Right lobe of liver (tissue), 6 donors: Measurements from ENCODE around the gene TMC1. TPM values are rescaled to one million over a fixed set of nuclear protein-coding genes. Genes with fewer than 3 reads are reported as not detected.
A peak's percentile ranks its signal among the peaks of the same experiment; 100 is the strongest.

Source experiments
- ATAC-seq, 4 donors: fragments of 200-7000 bp; cut with Tn5 transposase; one replicate each; pipeline ENCODE4 v1.9.1; 2020; ENCODE audit warnings: mild to moderate bottlenecking in 4 of 4, moderate library complexity in 4 of 4
- DNase-seq, 3 donors: peaks; one replicate each; pipeline ENCODE4 v3.0.0-alpha.2; 2020
- H3K27ac ChIP-seq, 3 donors: fragments of 200-600 bp; one replicate each; pipeline ENCODE4 v1.8.0; 2022
- H3K27me3 ChIP-seq, 2 donors: fragments of 200-600 bp; one replicate each; pipeline ENCODE4 v1.8.0; 2022
- H3K36me3 ChIP-seq, 4 donors: fragments of 200-600 bp; sonication (generic) in 1 of 4; one replicate each; pipeline versions ENCODE4 v1.5.1 to v1.8.0; 2017 to 2022; ENCODE audit warnings: control low read depth in 1 of 4
- H3K4me1 ChIP-seq, 4 donors: fragments of 200-600 bp; sonication (generic) in 1 of 4; one replicate each; pipeline versions ENCODE4 v1.5.1 to v1.8.0; 2017 to 2022; ENCODE audit warnings: control low read depth in 1 of 4
- H3K4me3 ChIP-seq, 3 donors: fragments of 200-600 bp; one replicate each; pipeline ENCODE4 v1.8.0; 2022
- H3K9me3 ChIP-seq, 4 donors: fragments of 200-600 bp; sonication (generic) in 1 of 4; one replicate each; pipeline versions ENCODE4 v1.5.1 to v1.8.0; 2017 to 2022; ENCODE audit warnings: control low read depth in 1 of 4
- POLR2A ChIP-seq: fragments of 450-650 bp; IDR thresholded peaks from one replicate; pipeline ENCODE4 v1.6.1; 2017; ENCODE audit warnings: antibody characterized with exemption, mild to moderate bottlenecking
- WGBS: methylation state at CpG from one replicate; pipeline ENCODE4 v1.1.6; 2018; ENCODE audit warnings: low coverage, low lambda C conversion rate; ENCODE audit not compliant: insufficient coverage; ENCODE audit errors: missing lambda C conversion rate; 5-methylcytosine and 5-hydroxymethylcytosine counted together
- intact Hi-C, 2 donors: fragments of 100-400 bp; cut with DNase I; formaldehyde crosslinking; loops; one replicate each; pipeline versions ENCODE4 v1.11.2 to v1.14.1; 2022
- total RNA-seq, 6 experiments: library from RNA; depleted of rRNA in 2 of 6; stranded (reverse); fragments of >200 nt in 2 of 6; fragmentation: NEBNext Ultra II Directional in 3 of 6; extraction: Animal tissue kit (Norgen Biotek cat#: 25700) in 3 of 6; gene quantifications; one replicate each; pipeline versions ENCODE4 v1.1.0 to v1.2.4, GENCODE V29; 2016 to 2023
- TF ChIP-seq, protein P1 (sequence below), 4 donors: fragments of 200-600 bp in 3 of 4; fragments of 450-650 bp in 1 of 4; IDR thresholded peaks; one replicate each; pipeline versions ENCODE4 v1.5.1 to v1.8.0; 2016 to 2022; ENCODE audit warnings: antibody characterized with exemption in 4 of 4, mild to moderate bottlenecking in 2 of 4
- donor health status: DM: no; HTN: yes; CAD: no.
- donor health status: DM: no; HTN: no; CAD: no.
- donor health status: DM: no; HTN: no; CAD: no.
- donor health status: DM: no; HTN: yes; CAD: no.
- donor health status: DM: no; HTN: yes; CAD: no.

Gene TMC1
- total RNA-seq, 6 experiments from 2014 or later: 0.06 to 0.42 TPM; not detected in 4

- H3K27ac ChIP-seq: no peak overlapping the region
- no peak for TF ChIP-seq POLR2A
- TF ChIP-seq, protein P1, sequence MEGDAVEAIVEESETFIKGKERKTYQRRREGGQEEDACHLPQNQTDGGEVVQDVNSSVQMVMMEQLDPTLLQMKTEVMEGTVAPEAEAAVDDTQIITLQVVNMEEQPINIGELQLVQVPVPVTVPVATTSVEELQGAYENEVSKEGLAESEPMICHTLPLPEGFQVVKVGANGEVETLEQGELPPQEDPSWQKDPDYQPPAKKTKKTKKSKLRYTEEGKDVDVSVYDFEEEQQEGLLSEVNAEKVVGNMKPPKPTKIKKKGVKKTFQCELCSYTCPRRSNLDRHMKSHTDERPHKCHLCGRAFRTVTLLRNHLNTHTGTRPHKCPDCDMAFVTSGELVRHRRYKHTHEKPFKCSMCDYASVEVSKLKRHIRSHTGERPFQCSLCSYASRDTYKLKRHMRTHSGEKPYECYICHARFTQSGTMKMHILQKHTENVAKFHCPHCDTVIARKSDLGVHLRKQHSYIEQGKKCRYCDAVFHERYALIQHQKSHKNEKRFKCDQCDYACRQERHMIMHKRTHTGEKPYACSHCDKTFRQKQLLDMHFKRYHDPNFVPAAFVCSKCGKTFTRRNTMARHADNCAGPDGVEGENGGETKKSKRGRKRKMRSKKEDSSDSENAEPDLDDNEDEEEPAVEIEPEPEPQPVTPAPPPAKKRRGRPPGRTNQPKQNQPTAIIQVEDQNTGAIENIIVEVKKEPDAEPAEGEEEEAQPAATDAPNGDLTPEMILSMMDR (IDR thresholded peaks at IDR 0.05): peak in 1 of 4 donors; percentile 28
- ATAC-seq (no peak), DNase-seq (no peak)
- no peaks in the 10 kb centered on the region for H3K27me3 ChIP-seq
- H3K4me3 ChIP-seq: no peak overlapping the region
- intact Hi-C loops: no loop called here
- H3K4me1 ChIP-seq: no peaks in the 10 kb centered on the region
- 46% methylated on average over 1 of the region's 2 CpGs for WGBS
- no peaks in the 10 kb centered on the region for H3K36me3 ChIP-seq
- H3K9me3 ChIP-seq: no peaks in the 10 kb centered on the region
Measured at GRCh38 chr9:72807765-72808445, 286.5 kb downstream of the TMC1 start.

- no peaks in the 10 kb centered on the region for H3K27me3 ChIP-seq
- H3K36me3 ChIP-seq: no peaks in the 10 kb centered on the region
- TF ChIP-seq POLR2A: no peak
- TF ChIP-seq, protein P1 (IDR thresholded peaks at IDR 0.05): no peak
- 63% methylated on average over 2 of the region's 2 CpGs for WGBS
- DNase-seq (no peak), ATAC-seq (no peak)
- H3K4me1 ChIP-seq: no peaks in the 10 kb centered on the region
- H3K27ac ChIP-seq: no peak overlapping the region
- no peak overlapping the region for H3K4me3 ChIP-seq
- intact Hi-C loops: no loop called here
- no peaks in the 10 kb centered on the region for H3K9me3 ChIP-seq
Measured at GRCh38 chr9:72808446-72808768, 287.0 kb downstream of the TMC1 start.

GRCh38 chr9:72809586-72809985 lies 288.2 kb downstream of the TMC1 start:
- intact Hi-C loops: no loop called here
- Histone ChIP-seq H3K27me3 (no peaks in the 10 kb centered on the region), H3K4me1 (no peaks in the 10 kb centered on the region), H3K27ac (no peak overlapping the region), H3K36me3 (no peaks in the 10 kb centered on the region), H3K4me3 (no peak overlapping the region), H3K9me3 (no peaks in the 10 kb centered on the region)
- ATAC-seq: no peak
- no peak for DNase-seq
- TF ChIP-seq, protein P1 (IDR thresholded peaks at IDR 0.05): no peak
- TF ChIP-seq POLR2A: no peak
- 86% methylated on average over 3 of the region's 3 CpGs for WGBS

DNA sequence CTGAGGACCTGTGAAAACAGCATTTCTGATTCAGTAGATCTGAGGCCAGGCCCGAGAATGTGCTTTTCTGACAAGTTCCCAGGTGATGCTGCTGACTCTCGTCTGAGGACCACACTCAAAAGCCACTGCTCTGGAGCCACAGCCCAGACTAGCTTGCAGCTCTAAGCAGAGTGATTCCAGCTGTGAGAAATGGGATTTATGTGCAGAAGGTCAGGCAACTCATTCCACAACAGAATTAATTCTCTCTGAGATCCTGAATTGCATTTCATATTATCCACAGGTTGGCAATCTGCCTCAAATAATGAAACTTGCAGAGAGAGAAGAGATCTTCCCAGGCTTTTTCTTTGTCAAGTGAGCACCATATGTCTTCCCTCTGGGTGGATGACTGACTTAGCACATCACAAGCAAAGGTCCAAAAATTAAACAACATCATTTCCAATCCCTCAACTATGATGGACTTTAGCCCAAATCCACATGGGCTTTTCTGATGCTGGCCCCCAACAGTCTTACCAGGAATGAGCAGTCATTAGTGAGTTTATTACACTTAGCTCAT lies 291.2 kb downstream of the TMC1 start:
- Histone ChIP-seq H3K36me3 (no peaks in the 10 kb centered on the region), H3K9me3 (no peaks in the 10 kb centered on the region), H3K4me3 (no peak overlapping the region), H3K4me1 (no peaks in the 10 kb centered on the region), H3K27ac (no peak overlapping the region), H3K27me3 (no peaks in the 10 kb centered on the region)
- TF ChIP-seq POLR2A: no peak
- TF ChIP-seq, protein P1 (IDR thresholded peaks at IDR 0.05): no peak
- 60% methylated on average over 1 of the region's 2 CpGs for WGBS
- DNase-seq (no peak), ATAC-seq (no peak)
- intact Hi-C loops: loop anchor here in 1 of 2 donors (10.0 kb wide), 1 partner anchor 528 kb away; no protein-coding TSS in a partner anchor
